HG02885 (cell line): Measurements from ENCODE around the gene ARID3B.
"Not testable (repeated sequence)": the region's sequence is repeated elsewhere in the genome, so short reads cannot be mapped to it uniquely, and the experiment has no call there.

Source experiments
- ATAC-seq: cut with Tn5 transposase; IDR thresholded peaks from one replicate; pipeline ENCODE4 v1.9.1; 2021; ENCODE audit warnings: mild to moderate bottlenecking; ENCODE audit not compliant: unreplicated experiment, poor library complexity

ARID3B gene

GRCh38 chr15:74618841-74619596, 78.0 kb downstream of the ARID3B start:
- no peak for ATAC-seq

- ATAC-seq, result no peak
Measured at GRCh38 chr15:74619916-74620635, 79.1 kb downstream of the ARID3B start.

- ATAC-seq, result peak; percentile 51
Measured at GRCh38 chr15:74620636-74621545, 79.9 kb downstream of the ARID3B start.

GRCh38 chr15:74621546-74621920, 80.5 kb downstream of the ARID3B start:
- ATAC-seq, result no peak

GRCh38 chr15:74621936-74622335, 80.9 kb downstream of the ARID3B start:
- ATAC-seq, result no peak

- ATAC-seq, result no peak
Measured at GRCh38 chr15:74622758-74623157, 81.7 kb downstream of the ARID3B start.

GRCh38 chr15:74624020-74624602, 83.1 kb downstream of the ARID3B start:
- no peak for ATAC-seq

GRCh38 chr15:74625693-74626092, 84.7 kb downstream of the ARID3B start:
- ATAC-seq, result no peak

GRCh38 chr15:74626336-74626735, 85.3 kb downstream of the ARID3B start:
- no peak for ATAC-seq

GRCh38 chr15:74626752-74627692, 86.0 kb downstream of the ARID3B start:
- ATAC-seq, result no peak

- ATAC-seq, result no peak
Measured at GRCh38 chr15:74627766-74628165, 86.7 kb downstream of the ARID3B start.

GRCh38 chr15:74628199-74628598, 87.2 kb downstream of the ARID3B start:
- ATAC-seq, result no peak

- ATAC-seq, result no peak
Measured at GRCh38 chr15:74628949-74629348, 87.9 kb downstream of the ARID3B start.

- ATAC-seq, result not testable (repeated sequence)
Measured at GRCh38 chr15:74629696-74630095, 88.7 kb downstream of the ARID3B start.

GRCh38 chr15:74630284-74631086, 89.5 kb downstream of the ARID3B start:
- no peak for ATAC-seq

- no peak for ATAC-seq
Measured at GRCh38 chr15:74631087-74631385, 90.0 kb downstream of the ARID3B start.

- ATAC-seq, result no peak
Measured at GRCh38 chr15:74631408-74631807, 90.4 kb downstream of the ARID3B start.

GRCh38 chr15:74631935-74632560, 91.0 kb downstream of the ARID3B start:
- ATAC-seq, result peak; percentile 36
